Activated CD4-positive, alpha-beta T cell treated with anti-CD3 and anti-CD28 coated beads for 36 hours (primary cell): ENCODE measurements around the gene LYPD6B. TPM values are rescaled to one million over a fixed set of nuclear protein-coding genes. Genes with fewer than 3 reads are reported as not detected.

Source experiments
- ATAC-seq: fragments of 200-7000 bp; cut with Tn5 transposase; one replicate; pipeline ENCODE4 v1.10.0; 2021; ENCODE audit warnings: mild to moderate bottlenecking, moderate library complexity
- CTCF ChIA-PET: fragments of 350-600 bp; sonication (Branson Sonifier 250); formaldehyde crosslinking; loops from one replicate; lab custom pipeline; 2021; ENCODE audit warnings: antibody characterized with exemption; lab: Charles Lee
- POLR2A ChIA-PET: fragments of 350-600 bp; sonication (Branson Sonifier 250); formaldehyde crosslinking; loops from one replicate; lab custom pipeline; 2021; ENCODE audit warnings: antibody characterized with exemption, inconsistent platforms; lab: Charles Lee
- DNase-seq: peaks from one replicate; pipeline ENCODE4 v3.0.0-alpha.2; 2020
- H3K27ac Mint-ChIP-seq: one replicate; pipeline ENCODE4 v1.8.0; 2021; ENCODE audit warnings: mixed read lengths
- H3K27me3 Mint-ChIP-seq: one replicate; pipeline ENCODE4 v1.8.0; 2021; ENCODE audit warnings: mixed read lengths
- H3K36me3 Mint-ChIP-seq: one replicate; pipeline ENCODE4 v1.8.0; 2021; ENCODE audit warnings: low read depth, mixed read lengths
- H3K4me1 Mint-ChIP-seq: one replicate; pipeline ENCODE4 v1.8.0; 2021; ENCODE audit warnings: mixed read lengths
- H3K4me3 Mint-ChIP-seq: one replicate; pipeline ENCODE4 v1.8.0; 2021; ENCODE audit warnings: mild to moderate bottlenecking, moderate library complexity, mixed read lengths
- H3K9me3 Mint-ChIP-seq: one replicate; pipeline ENCODE4 v1.8.0; 2021; ENCODE audit warnings: low read depth, mixed read lengths
- intact Hi-C, 2 experiments: fragments of 100-400 bp; cut with DNase I in 1 of 2; cut with micrococcal nuclease in 1 of 2; formaldehyde crosslinking; loops; one replicate each; pipeline versions ENCODE4 v1.14.2 to v1.15.1; 2022 to 2024; cut with DNase I, micrococcal nuclease
- total RNA-seq, 2 experiments: library from RNA; stranded (reverse); gene quantifications; one replicate each; pipeline ENCODE4 v1.2.3, GENCODE V29; 2021

LYPD6B gene
- total RNA-seq, 2 experiments from 2014 or later: not detected

DNA sequence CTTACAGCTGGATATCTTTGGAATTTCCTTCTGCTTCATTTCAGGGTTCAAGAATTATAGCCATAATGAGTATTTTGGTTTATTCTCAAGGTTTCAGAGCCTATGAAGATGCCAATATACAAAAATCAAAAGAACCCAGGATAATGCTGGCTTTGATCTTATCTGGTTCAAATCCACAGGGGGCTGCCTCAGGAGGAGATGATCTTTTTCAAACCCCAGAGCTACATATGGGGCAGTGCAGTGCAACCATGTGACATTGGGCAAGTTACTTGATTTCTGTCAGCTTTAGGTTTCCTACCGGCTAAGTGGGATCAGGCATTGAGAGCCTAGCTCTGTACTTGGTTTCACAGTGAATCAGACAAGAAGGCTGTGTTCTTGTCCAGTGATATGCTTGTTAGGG is 23.0 kb upstream of the LYPD6B start:
- no peak for DNase-seq
- POLR2A ChIA-PET: no interaction called here
- CTCF ChIA-PET: interaction anchor here (1.1 to 6.4 kb wide), 5 partner anchors 15 to 547 kb away, joined by 3 to 59 read pairs (median 4); no protein-coding TSS in a partner anchor

DNA sequence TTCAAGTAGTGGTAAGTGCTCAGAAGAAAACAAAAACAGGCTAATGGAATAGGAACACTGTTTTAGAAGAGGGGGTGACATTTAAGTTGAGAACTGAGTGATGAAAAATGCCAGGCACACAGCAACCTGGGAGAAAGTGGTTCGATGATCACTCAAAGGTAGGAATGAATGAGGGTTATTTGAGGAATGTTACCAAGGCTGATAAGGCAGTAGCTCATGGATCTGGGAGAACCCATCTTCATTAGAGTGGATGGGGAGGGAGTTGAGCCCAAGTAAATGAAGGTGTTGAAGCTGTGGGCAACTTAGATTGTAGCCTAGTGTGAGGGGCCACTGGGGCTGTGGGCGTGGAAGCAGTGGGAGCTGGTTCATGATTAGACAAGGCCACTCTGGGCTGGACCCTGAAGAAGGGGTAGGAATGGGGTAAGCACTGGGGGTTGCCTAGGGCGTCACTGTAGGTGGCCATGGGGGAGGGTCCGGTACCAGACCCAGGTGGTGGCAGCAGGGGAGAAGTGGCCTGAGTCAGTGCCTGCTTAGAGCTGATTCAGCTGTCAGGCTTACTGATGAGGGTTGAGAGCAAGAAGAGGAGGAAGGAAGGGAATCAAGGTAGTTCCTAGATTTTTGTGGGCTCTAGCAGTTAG is 22.5 kb upstream of the LYPD6B start:
- Mint-ChIP-seq H3K36me3 (no peaks in the 10 kb centered on the region), H3K4me3 (no peak overlapping the region), H3K27ac (no peak overlapping the region), H3K27me3 (peaks cover 1% of the 10 kb centered on the region), H3K9me3 (no peaks in the 10 kb centered on the region), H3K4me1 (peaks cover 2% of the 10 kb centered on the region)
- CTCF ChIA-PET: interaction anchor here (0.6 to 6.4 kb wide), 16 partner anchors 8 to 1478 kb away, joined by 3 to 59 read pairs (median 3); no protein-coding TSS in a partner anchor
- no peak for ATAC-seq
- POLR2A ChIA-PET: no interaction called here
- no peak for DNase-seq
- intact Hi-C loops: loop anchor here in 1 of 2 experiments (5.0 kb wide), 1 partner anchor 296 kb away; no protein-coding TSS in a partner anchor

More for the DNA sequence above, 23.0 kb upstream of the LYPD6B start:
- intact Hi-C loops: loop anchor here in 1 of 2 experiments (5.0 kb wide), 1 partner anchor 297 kb away; no protein-coding TSS in a partner anchor
- no peak for ATAC-seq
- Mint-ChIP-seq H3K9me3 (no peaks in the 10 kb centered on the region), H3K27me3 (peaks cover 1% of the 10 kb centered on the region), H3K4me3 (no peak overlapping the region), H3K36me3 (no peaks in the 10 kb centered on the region), H3K27ac (no peak overlapping the region), H3K4me1 (peaks cover 2% of the 10 kb centered on the region)

- no peaks in the 10 kb centered on the region for H3K9me3 Mint-ChIP-seq
- H3K4me1 Mint-ChIP-seq: peaks cover 2% of the 10 kb centered on the region
- no peak overlapping the region for H3K4me3 Mint-ChIP-seq
- ChIA-PET CTCF (interaction anchor here (0.6 to 6.4 kb wide), 43 partner anchors 8 to 1846 kb away, joined by 3 to 59 read pairs (median 4); partner anchors contain the start of gene LYPD6B), POLR2A (interaction anchor here (0.5 to 0.6 kb wide), 2 partner anchors 9 to 423 kb away, joined by 3 to 7 read pairs; no protein-coding TSS in a partner anchor)
- DNase-seq: peak; percentile 86
- intact Hi-C loops: loop anchor here (1.0 to 5.0 kb wide), 3 partner anchors 295 to 544 kb away; no protein-coding TSS in a partner anchor
- peaks cover 1% of the 10 kb centered on the region for H3K27me3 Mint-ChIP-seq
- no peaks in the 10 kb centered on the region for H3K36me3 Mint-ChIP-seq
- peak; percentile 61 for ATAC-seq
- no peak overlapping the region for H3K27ac Mint-ChIP-seq
Measured at GRCh38 chr2:149017116-149017985, 21.1 kb upstream of the LYPD6B start.

DNA sequence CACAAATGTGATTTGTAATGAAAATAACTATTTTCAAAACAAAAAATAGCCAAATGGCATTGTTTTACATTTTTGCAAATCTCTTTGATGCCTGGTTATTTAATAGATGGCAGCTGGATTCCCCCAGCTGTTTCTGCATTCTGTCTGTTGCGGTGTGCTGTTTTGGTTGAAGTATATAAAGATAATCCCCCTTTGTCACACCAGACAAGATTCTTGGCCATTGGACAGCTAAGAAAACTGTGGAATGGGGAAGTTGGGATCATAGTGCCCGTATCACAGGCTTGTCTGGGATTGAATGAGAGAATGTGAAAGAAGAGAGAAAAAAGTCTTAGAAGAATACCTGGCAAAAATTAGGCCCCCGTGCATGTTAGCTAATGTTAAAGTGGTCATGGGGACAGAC is 19.5 kb upstream of the LYPD6B start:
- intact Hi-C loops: loop anchor here in 1 of 2 experiments (5.0 kb wide), 1 partner anchor 293 kb away; no protein-coding TSS in a partner anchor
- no peak overlapping the region for H3K4me3 Mint-ChIP-seq
- peaks cover 1% of the 10 kb centered on the region for H3K27me3 Mint-ChIP-seq
- no peaks in the 10 kb centered on the region for H3K9me3 Mint-ChIP-seq
- DNase-seq (no peak), ATAC-seq (no peak)
- ChIA-PET POLR2A (no interaction called here), CTCF (interaction anchor here (0.7 to 6.4 kb wide), 5 partner anchors 9 to 543 kb away, joined by 3 to 59 read pairs (median 5); no protein-coding TSS in a partner anchor)
- H3K4me1 Mint-ChIP-seq: peaks cover 2% of the 10 kb centered on the region
- H3K27ac Mint-ChIP-seq: no peak overlapping the region
- no peaks in the 10 kb centered on the region for H3K36me3 Mint-ChIP-seq

DNA sequence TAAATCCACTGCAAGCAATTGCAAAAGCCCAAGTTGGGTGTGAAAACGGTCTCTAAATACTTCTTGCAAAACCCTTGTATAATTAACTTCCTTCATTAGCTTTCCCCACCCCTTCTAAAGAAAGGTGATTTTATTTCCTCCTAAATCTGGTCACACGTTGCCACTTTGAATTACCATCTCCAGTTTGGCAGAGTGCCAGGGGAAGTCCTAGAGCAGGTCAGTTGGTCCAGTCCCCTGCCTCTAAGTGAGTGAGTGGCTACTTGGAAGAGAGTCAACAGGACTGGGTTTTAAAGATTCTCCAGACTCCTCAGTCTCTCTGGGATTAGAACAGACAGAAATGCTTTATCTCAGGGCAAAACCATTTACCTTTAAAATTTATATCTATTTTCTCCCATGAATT is 18.7 kb upstream of the LYPD6B start:
- no peak overlapping the region for H3K27ac Mint-ChIP-seq
- no peaks in the 10 kb centered on the region for H3K36me3 Mint-ChIP-seq
- ATAC-seq (no peak), DNase-seq (no peak)
- peaks cover 2% of the 10 kb centered on the region for H3K4me1 Mint-ChIP-seq
- no peak overlapping the region for H3K4me3 Mint-ChIP-seq
- H3K9me3 Mint-ChIP-seq: no peaks in the 10 kb centered on the region
- intact Hi-C loops: loop anchor here in 1 of 2 experiments (5.0 kb wide), 1 partner anchor 293 kb away; no protein-coding TSS in a partner anchor
- CTCF ChIA-PET: interaction anchor here (0.7 to 6.4 kb wide), 3 partner anchors 20 to 542 kb away, joined by 3 to 59 read pairs (median 5); no protein-coding TSS in a partner anchor
- peaks cover 1% of the 10 kb centered on the region for H3K27me3 Mint-ChIP-seq
- POLR2A ChIA-PET: no interaction called here

DNA sequence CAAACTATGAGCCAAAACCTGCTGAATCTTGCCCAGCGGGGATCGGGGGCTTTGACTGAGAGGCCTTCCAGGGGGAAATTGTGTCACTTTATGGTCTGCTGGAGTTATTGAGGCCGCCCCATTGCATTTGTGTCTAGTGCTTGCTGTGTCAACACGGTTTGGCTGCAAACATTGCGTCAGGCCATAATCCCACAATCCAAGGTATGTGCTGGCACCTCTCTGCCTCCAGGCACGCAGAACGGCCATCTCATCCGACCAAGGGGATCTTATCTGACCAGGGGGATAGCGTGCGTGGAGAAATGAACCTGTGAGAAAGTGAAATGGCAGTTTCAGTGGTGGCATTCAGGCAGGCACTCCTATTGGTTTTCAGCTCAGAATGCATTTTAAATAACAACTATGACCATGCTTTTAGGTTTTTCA is 18.1 kb upstream of the LYPD6B start:
- no peak overlapping the region for H3K4me3 Mint-ChIP-seq

DNA sequence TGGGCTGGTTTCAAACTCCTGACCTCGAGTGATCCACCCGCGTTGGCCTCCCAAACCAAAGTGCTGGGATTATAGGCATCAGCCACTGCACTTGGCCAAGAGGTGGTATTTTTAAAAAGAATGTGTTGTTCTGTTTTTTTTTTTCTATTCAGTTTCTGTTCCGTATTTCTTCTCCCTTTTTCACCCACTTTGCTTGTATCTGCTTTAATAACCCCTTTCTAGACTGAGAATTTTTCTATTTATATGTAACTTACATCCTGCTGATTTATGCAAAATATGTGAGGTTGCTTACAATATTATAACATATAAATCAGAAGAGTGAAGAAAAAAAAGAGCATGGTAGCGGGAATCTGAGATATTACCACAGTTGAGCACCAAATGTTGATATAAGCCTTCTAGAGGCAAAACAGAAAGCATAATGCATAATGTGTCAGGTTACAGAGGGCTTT is 17.2 kb upstream of the LYPD6B start:
- Mint-ChIP-seq H3K9me3 (no peaks in the 10 kb centered on the region), H3K4me3 (no peak overlapping the region), H3K27ac (no peak overlapping the region), H3K27me3 (peaks cover 1% of the 10 kb centered on the region), H3K36me3 (no peaks in the 10 kb centered on the region), H3K4me1 (peaks cover 2% of the 10 kb centered on the region)
- POLR2A ChIA-PET: no interaction called here
- CTCF ChIA-PET: no interaction called here
- DNase-seq (no peak), ATAC-seq (no peak)
- intact Hi-C loops: no loop called here

More for the DNA sequence above, 18.1 kb upstream of the LYPD6B start:
- intact Hi-C loops: no loop called here
- POLR2A ChIA-PET: no interaction called here
- H3K27ac Mint-ChIP-seq: no peak overlapping the region
- H3K4me1 Mint-ChIP-seq: peaks cover 2% of the 10 kb centered on the region
- CTCF ChIA-PET: no interaction called here
- ATAC-seq (no peak), DNase-seq (no peak)
- no peaks in the 10 kb centered on the region for H3K9me3 Mint-ChIP-seq
- H3K36me3 Mint-ChIP-seq: no peaks in the 10 kb centered on the region
- H3K27me3 Mint-ChIP-seq: peaks cover 1% of the 10 kb centered on the region

DNA sequence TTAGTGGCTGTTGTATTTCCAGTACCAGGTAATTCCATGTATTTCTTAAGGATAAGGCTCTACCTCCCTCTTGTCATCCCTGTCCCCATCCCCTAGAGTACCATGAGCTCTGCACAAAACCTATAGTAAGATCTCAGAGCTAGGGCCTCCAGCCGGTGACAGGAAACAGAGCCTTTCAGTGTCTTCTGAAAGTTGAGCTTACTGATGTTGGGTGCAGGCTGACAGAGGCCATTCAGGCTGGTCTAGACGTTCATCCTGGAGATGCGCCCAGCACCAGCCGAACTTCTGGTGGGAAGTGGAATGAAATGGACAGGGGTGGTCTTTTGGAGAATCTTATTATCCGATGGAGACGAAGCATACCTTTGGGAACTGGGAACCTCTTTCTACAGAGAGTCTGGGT is 16.7 kb upstream of the LYPD6B start:
- ATAC-seq: no peak
- peaks cover 1% of the 10 kb centered on the region for H3K27me3 Mint-ChIP-seq
- DNase-seq: no peak
- no peaks in the 10 kb centered on the region for H3K9me3 Mint-ChIP-seq
- CTCF ChIA-PET: no interaction called here
- no peak overlapping the region for H3K4me3 Mint-ChIP-seq
- intact Hi-C loops: no loop called here
- H3K36me3 Mint-ChIP-seq: no peaks in the 10 kb centered on the region
- no peak overlapping the region for H3K27ac Mint-ChIP-seq
- POLR2A ChIA-PET: no interaction called here
- H3K4me1 Mint-ChIP-seq: peaks cover 2% of the 10 kb centered on the region

GRCh38 chr2:149023091-149023490 is 15.4 kb upstream of the LYPD6B start:
- no peaks in the 10 kb centered on the region for H3K27me3 Mint-ChIP-seq
- intact Hi-C loops: no loop called here
- H3K4me1 Mint-ChIP-seq: no peaks in the 10 kb centered on the region
- ATAC-seq (no peak), DNase-seq (no peak)
- ChIA-PET CTCF (no interaction called here), POLR2A (no interaction called here)
- H3K9me3 Mint-ChIP-seq: no peaks in the 10 kb centered on the region
- H3K27ac Mint-ChIP-seq: no peak overlapping the region
- H3K4me3 Mint-ChIP-seq: no peak overlapping the region
- H3K36me3 Mint-ChIP-seq: no peaks in the 10 kb centered on the region

DNA sequence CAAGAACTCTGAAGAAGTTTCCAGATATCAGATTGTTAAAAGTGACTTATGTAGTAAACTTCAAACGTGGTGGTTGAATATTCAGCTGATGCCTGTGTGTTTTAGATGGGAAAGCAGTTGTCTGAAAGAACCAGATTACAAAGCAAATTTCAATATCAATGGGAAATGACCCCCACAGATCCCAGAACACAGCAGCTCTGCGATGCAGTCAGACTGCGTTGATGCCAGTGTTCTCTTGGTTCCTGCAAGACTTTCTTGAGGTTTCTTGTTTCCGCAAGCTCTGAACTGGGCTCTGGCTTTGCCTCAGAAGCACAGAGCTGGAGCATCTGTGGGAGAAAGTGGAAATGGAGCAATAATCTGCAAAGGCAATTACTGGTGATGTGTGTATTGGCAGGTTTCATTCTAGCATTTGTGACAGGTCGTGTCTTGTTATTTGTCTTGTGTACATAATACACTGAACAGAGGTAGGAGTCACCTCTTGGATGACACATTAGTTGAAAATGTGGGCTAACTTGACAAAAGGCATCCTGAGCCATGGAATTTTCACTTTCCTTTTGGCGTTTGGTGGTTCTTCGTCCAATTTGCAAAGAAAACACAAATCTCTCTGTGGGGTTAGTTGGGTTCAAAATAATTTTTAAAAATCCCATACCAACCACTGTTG is 10.8 kb upstream of the LYPD6B start:
- no peak overlapping the region for H3K4me3 Mint-ChIP-seq
- DNase-seq: no peak
- POLR2A ChIA-PET: no interaction called here
- intact Hi-C loops: no loop called here
- H3K4me1 Mint-ChIP-seq: no peaks in the 10 kb centered on the region
- H3K27me3 Mint-ChIP-seq: peaks cover 2% of the 10 kb centered on the region
- no peak for ATAC-seq
- CTCF ChIA-PET: interaction anchor here (1.1 to 2.7 kb wide), 3 partner anchors 9 to 13 kb away, joined by 4 to 9 read pairs (median 5); no protein-coding TSS in a partner anchor
- no peaks in the 10 kb centered on the region for H3K9me3 Mint-ChIP-seq
- no peaks in the 10 kb centered on the region for H3K36me3 Mint-ChIP-seq
- H3K27ac Mint-ChIP-seq: no peak overlapping the region

DNA sequence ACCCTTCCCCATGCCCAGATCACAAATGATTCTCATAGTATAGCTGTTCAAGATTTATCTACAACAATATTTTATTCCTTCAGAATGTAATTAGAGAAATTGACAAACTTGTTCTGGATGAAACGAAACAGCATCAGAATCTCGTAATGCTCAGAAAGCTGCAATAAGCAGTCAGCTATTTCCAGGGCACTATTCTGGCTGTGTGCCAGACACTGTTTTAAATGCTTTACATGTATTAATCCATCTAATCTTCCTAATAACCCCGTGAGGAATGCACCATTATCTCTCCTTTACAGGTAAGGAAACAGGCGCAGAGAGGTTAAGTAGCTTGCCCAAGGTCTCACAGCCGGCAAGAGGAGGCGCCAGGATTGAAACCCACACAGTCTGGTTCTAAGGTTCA is 10.1 kb upstream of the LYPD6B start:
- ATAC-seq: no peak
- intact Hi-C loops: no loop called here
- Mint-ChIP-seq H3K27ac (no peak overlapping the region), H3K27me3 (peaks cover 5% of the 10 kb centered on the region), H3K36me3 (no peaks in the 10 kb centered on the region), H3K9me3 (no peaks in the 10 kb centered on the region), H3K4me1 (no peaks in the 10 kb centered on the region), H3K4me3 (no peak overlapping the region)
- ChIA-PET POLR2A (no interaction called here), CTCF (interaction anchor here (1.1 to 2.7 kb wide), 3 partner anchors 10 to 13 kb away, joined by 4 to 9 read pairs (median 5); no protein-coding TSS in a partner anchor)
- no peak for DNase-seq
